ENCODE data around the gene GAS2L1. TPM values are rescaled to one million over a fixed set of nuclear protein-coding genes. Genes with fewer than 3 reads are reported as not detected.

GAS2L1 gene
- total and polyA plus RNA-seq, 5 experiments from 2014 or later = 0.54 TPM; not detected in 4

- Mint-ChIP-seq H3K27ac (peak overlapping the region in 1 of 10 donors; percentile 31), H3K36me3 (peaks cover under 1 to 37% (median 14%) of the 10 kb centered on the region in 3 donors)
- no peak for ATAC-seq
Observed at GRCh38 chr22:29302681-29303465, 3.6 kb upstream of the GAS2L1 start.

GRCh38 chr22:29305836-29306174, 645 bp upstream of the GAS2L1 start:
- H3K4me3 Mint-ChIP-seq = peak overlapping the region; percentile 66 to 84 (median 81)
- H3K9me3 Mint-ChIP-seq = peaks cover 0 to 2% (median 0%) of the 10 kb centered on the region in 9 donors
- H3K36me3 Mint-ChIP-seq = peaks cover 0 to 8% (median 0%) of the 10 kb centered on the region in 3 donors
- peaks cover 2 to 29% (median 9%) of the 10 kb centered on the region in 5 donors for H3K27me3 Mint-ChIP-seq
- H3K4me1 Mint-ChIP-seq = peaks cover 10 to 17% (median 13%) of the 10 kb centered on the region in 4 donors
- ATAC-seq (no peak), DNase-seq (no peak)
- peak overlapping the region in 1 of 10 donors; percentile 34 for H3K27ac Mint-ChIP-seq
- POLR2A ChIA-PET = interaction anchor here (1.0 kb wide), 1 partner anchor 9 kb away, joined by 4 read pairs; no protein-coding TSS in a partner anchor

More at GRCh38 chr22:29302681-29303465, 3.6 kb upstream of the GAS2L1 start:
- H3K4me3 Mint-ChIP-seq = no peak overlapping the region
- H3K9me3 Mint-ChIP-seq = peaks cover 0 to 2% (median 0%) of the 10 kb centered on the region in 9 donors
- H3K27me3 Mint-ChIP-seq = peaks cover 2 to 24% (median 9%) of the 10 kb centered on the region in 5 donors
- POLR2A ChIA-PET = no interaction called here
- peaks cover 12 to 26% (median 16%) of the 10 kb centered on the region in 4 donors for H3K4me1 Mint-ChIP-seq
- no peak for DNase-seq

DNA sequence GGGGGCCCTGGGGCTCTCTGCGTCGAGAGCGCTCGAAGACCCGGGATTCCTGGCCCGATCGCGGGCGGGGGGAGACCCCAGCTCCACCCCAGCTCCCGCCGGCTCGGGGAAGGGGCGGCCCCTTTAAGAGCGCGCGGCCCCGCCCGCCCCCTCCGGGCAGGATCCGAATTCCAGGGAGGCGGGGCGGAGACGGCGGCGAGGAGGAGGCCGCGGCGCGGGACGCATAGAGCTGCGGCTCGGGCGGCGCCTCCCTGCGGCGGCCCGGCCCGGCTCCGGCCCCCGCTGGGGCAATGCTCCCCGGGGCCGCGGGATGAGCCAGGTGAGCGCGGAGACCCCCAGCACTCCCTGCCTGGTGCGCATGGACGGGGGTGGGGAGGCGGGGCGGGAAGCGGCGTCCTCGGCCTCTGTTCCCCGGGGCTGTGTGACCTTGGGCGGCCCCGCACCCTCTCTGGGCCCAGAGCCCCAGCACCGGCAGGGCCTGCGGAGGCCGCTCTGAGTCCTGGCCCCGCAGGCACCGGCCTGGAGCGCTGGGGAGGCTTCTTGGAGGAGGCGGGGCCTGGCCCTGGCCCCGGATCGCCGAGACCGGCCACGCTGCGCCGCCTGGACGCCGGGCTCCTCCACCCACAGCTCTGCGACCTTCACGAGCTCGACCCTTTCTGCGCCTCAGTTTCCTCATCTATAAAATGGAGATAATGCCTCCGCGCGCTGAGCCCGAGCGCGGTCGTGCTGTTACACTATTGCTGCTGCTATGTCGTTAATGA, 565 bp downstream of the GAS2L1 start:
- ATAC-seq (peak in 1 of 2 donors; percentile 59), DNase-seq (peak in 1 of 10 donors; percentile 30)
- Mint-ChIP-seq H3K27ac (peak overlapping the region in 3 of 10 donors; percentile 24 to 56 (median 39)), H3K36me3 (no peaks in the 10 kb centered on the region), H3K27me3 (peaks cover 2 to 37% (median 9%) of the 10 kb centered on the region in 5 donors), H3K4me3 (peak overlapping the region; percentile 69 to 85 (median 82)), H3K4me1 (peaks cover 5 to 18% (median 13%) of the 10 kb centered on the region in 4 donors), H3K9me3 (peaks cover 0 to 2% (median 0%) of the 10 kb centered on the region in 9 donors)
- POLR2A ChIA-PET = interaction anchor here (0.8 to 1.0 kb wide), 2 partner anchors 10 to 52 kb away, joined by 3 to 4 read pairs; no protein-coding TSS in a partner anchor

- peaks cover 2 to 43% (median 14%) of the 10 kb centered on the region in 5 donors for H3K27me3 Mint-ChIP-seq
- peak overlapping the region in 3 of 10 donors; percentile 24 to 56 (median 39) for H3K27ac Mint-ChIP-seq
- no peaks in the 10 kb centered on the region for H3K36me3 Mint-ChIP-seq
- H3K4me3 Mint-ChIP-seq = peak overlapping the region; percentile 69 to 85 (median 81)
- no peak for DNase-seq
- H3K4me1 Mint-ChIP-seq = peaks cover 7 to 18% (median 14%) of the 10 kb centered on the region in 4 donors
- no peak for ATAC-seq
- POLR2A ChIA-PET = no interaction called here
- H3K9me3 Mint-ChIP-seq = peaks cover 0 to 2% (median 0%) of the 10 kb centered on the region in 9 donors
Observed at GRCh38 chr22:29307596-29308147, 1.2 kb downstream of the GAS2L1 start.

- peaks cover 0 to 2% (median 0%) of the 10 kb centered on the region in 9 donors for H3K9me3 Mint-ChIP-seq
- H3K4me1 Mint-ChIP-seq = peaks cover 7 to 21% (median 17%) of the 10 kb centered on the region in 4 donors
- peak overlapping the region in 5 of 10 donors; percentile 14 to 41 (median 22) for H3K4me3 Mint-ChIP-seq
- POLR2A ChIA-PET = no interaction called here
- DNase-seq (no peak), ATAC-seq (peak in 1 of 2 donors; percentile 7)
- no peaks in the 10 kb centered on the region for H3K36me3 Mint-ChIP-seq
- peak overlapping the region in 2 of 10 donors; percentile 29 to 59 for H3K27ac Mint-ChIP-seq
- peaks cover 4 to 48% (median 18%) of the 10 kb centered on the region in 5 donors for H3K27me3 Mint-ChIP-seq
Observed at GRCh38 chr22:29308148-29308790, 1.8 kb downstream of the GAS2L1 start.

GRCh38 chr22:29308791-29309262, 2.4 kb downstream of the GAS2L1 start:
- Mint-ChIP-seq H3K9me3 (peaks cover 0 to 2% (median 0%) of the 10 kb centered on the region in 9 donors), H3K36me3 (no peaks in the 10 kb centered on the region), H3K27me3 (peaks cover 6 to 53% (median 23%) of the 10 kb centered on the region in 5 donors), H3K27ac (peak overlapping the region in 3 of 10 donors; percentile 4 to 59 (median 36)), H3K4me3 (peak overlapping the region in 6 of 10 donors; percentile 3 to 41 (median 22)), H3K4me1 (peaks cover 9 to 26% (median 20%) of the 10 kb centered on the region in 4 donors)
- DNase-seq (peak in 3 of 10 donors; percentile 36 to 54 (median 41)), ATAC-seq (peak; percentile 20 to 75)
- POLR2A ChIA-PET = no interaction called here

GRCh38 chr22:29309332-29310064, 3.0 kb downstream of the GAS2L1 start:
- DNase-seq (no peak), ATAC-seq (no peak)
- peaks cover 0 to 2% (median 0%) of the 10 kb centered on the region in 9 donors for H3K9me3 Mint-ChIP-seq
- H3K4me3 Mint-ChIP-seq = peak overlapping the region in 2 of 10 donors; percentile 14 to 38
- H3K36me3 Mint-ChIP-seq = no peaks in the 10 kb centered on the region
- peaks cover 16 to 33% (median 26%) of the 10 kb centered on the region in 4 donors for H3K4me1 Mint-ChIP-seq
- H3K27me3 Mint-ChIP-seq = peaks cover 12 to 54% (median 29%) of the 10 kb centered on the region in 5 donors
- H3K27ac Mint-ChIP-seq = no peak overlapping the region
- POLR2A ChIA-PET = no interaction called here

DNA sequence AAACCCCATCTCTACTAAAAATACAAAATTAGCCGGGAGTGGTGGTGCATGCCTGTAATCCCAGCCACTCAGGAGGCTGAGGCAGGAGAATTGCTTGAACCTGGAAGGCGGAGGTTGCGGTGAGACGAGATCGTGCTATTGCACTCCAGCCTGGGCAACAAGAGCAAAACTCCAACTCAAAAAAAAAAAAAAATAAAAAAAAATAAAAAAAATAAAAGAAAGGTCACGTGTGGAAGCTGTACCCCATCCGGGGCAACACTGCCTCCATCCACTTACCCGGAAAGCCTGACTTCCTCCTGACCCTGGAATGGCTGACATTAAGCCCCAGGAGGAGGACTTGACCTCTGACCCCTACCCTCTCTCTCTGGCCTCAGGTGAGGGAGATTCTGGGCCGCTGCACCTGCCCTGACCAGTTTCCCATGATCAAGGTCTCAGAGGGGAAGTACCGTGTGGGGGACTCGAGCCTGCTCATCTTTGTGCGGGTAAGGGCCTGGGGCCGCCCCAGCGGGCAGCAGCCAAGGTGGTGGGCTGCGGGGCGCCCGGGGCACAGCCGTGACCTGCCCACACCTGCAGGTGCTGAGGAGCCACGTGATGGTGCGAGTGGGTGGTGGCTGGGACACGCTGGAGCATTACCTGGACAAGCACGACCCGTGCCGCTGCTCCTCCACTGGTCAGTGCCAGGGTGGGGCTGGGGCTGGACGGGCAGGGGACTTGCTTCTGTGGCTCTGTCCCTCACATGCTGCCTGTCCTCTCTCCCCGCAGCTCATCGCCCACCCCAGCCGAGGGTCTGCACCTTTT, 3.8 kb downstream of the GAS2L1 start:
- Mint-ChIP-seq H3K4me1 (peaks cover 17 to 36% (median 28%) of the 10 kb centered on the region in 4 donors), H3K4me3 (peak overlapping the region in 1 of 10 donors; percentile 14), H3K27ac (no peak overlapping the region), H3K9me3 (peaks cover 0 to 2% (median 0%) of the 10 kb centered on the region in 9 donors), H3K27me3 (peaks cover 13 to 53% (median 30%) of the 10 kb centered on the region in 5 donors), H3K36me3 (no peaks in the 10 kb centered on the region)
- DNase-seq (no peak), ATAC-seq (no peak)
- POLR2A ChIA-PET = no interaction called here

DNA sequence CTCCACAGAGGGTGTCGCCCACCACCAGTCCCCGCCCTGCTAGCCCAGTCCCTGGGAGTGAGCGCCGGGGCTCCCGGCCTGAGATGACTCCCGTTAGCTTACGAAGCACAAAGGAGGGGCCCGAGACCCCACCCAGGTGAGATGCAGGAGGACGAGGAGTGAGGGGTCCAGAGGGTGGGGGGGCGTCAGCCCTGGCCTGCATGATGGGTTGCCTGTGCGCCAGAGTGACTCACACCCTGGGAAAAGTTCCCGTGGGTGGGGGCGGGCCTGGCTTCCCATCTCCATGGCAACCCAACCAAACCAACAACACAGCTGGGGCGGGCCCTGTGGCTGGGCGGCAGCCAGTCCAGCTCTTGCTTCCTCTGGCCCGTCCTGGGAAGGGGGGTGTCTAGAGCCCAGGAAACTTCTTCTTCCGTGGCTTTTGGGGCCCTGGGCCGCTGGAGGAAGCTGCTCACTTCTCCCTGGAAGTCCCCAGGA, 4.5 kb downstream of the GAS2L1 start:
- DNase-seq (peak in 3 of 10 donors; percentile 21 to 39 (median 26)), ATAC-seq (peak; percentile 2 to 7)
- H3K27ac Mint-ChIP-seq = peak overlapping the region in 1 of 10 donors; percentile 43
- no peaks in the 10 kb centered on the region for H3K36me3 Mint-ChIP-seq
- peaks cover 12 to 49% (median 29%) of the 10 kb centered on the region in 5 donors for H3K27me3 Mint-ChIP-seq
- H3K4me1 Mint-ChIP-seq = peaks cover 17 to 36% (median 25%) of the 10 kb centered on the region in 4 donors
- H3K9me3 Mint-ChIP-seq = peaks cover 0 to 2% (median 0%) of the 10 kb centered on the region in 9 donors
- H3K4me3 Mint-ChIP-seq = no peak overlapping the region
- POLR2A ChIA-PET = no interaction called here

DNA sequence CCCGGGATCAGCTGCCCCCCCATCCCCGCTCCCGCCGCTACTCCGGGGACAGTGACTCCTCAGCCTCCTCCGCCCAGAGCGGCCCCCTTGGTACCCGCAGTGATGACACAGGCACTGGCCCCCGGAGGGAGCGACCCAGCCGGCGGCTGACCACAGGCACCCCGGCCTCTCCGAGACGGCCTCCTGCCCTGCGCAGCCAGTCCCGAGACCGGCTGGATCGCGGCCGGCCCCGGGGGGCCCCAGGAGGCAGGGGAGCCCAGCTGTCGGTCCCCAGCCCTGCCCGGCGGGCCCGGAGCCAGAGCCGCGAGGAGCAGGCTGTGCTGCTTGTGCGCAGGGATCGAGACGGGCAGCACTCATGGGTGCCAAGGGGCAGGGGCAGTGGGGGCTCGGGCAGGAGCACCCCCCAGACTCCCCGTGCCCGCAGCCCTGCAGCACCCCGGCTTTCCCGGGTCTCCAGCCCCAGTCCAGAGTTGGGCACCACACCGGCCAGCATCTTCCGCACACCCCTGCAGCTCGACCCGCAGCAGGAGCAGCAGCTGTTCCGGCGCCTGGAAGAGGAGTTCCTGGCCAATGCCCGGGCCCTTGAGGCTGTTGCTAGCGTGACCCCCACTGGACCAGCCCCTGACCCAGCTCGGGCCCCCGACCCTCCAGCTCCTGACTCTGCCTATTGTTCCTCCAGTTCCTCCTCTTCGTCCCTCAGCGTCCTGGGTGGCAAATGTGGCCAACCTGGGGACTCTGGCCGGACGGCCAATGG, 5.2 kb downstream of the GAS2L1 start:
- no peak for ATAC-seq
- POLR2A ChIA-PET = no interaction called here
- H3K36me3 Mint-ChIP-seq = no peaks in the 10 kb centered on the region

More for the DNA sequence above, 5.2 kb downstream of the GAS2L1 start:
- H3K27me3 Mint-ChIP-seq = peaks cover 13 to 54% (median 30%) of the 10 kb centered on the region in 5 donors
- H3K4me3 Mint-ChIP-seq = no peak overlapping the region
- H3K27ac Mint-ChIP-seq = peak overlapping the region in 1 of 10 donors; percentile 43
- H3K4me1 Mint-ChIP-seq = peaks cover 15 to 37% (median 20%) of the 10 kb centered on the region in 4 donors
- no peak for DNase-seq
- H3K9me3 Mint-ChIP-seq = peaks cover 0 to 2% (median 0%) of the 10 kb centered on the region in 9 donors

Measured in naive thymus-derived CD8-positive, alpha-beta T cell (primary cell).